Osteoblast (primary cell): ENCODE data around the gene FAM117B. TPM values are rescaled to one million over a fixed set of nuclear protein-coding genes. Genes with fewer than 3 reads are reported as not detected.

ENCODE experiments used
- DNase-seq: peaks from one replicate; pipeline ENCODE4 v3.0.0; 2011; ENCODE audit warnings: low spot score, mixed read lengths; ENCODE audit not compliant: insufficient read length; ENCODE audit errors: missing footprints
- H2AFZ ChIP-seq: 2 replicates; pipeline ENCODE4 v1.6.0; 2011; ENCODE audit warnings: mild to moderate bottlenecking, low read length
- H3K27ac ChIP-seq: 2 replicates; pipeline ENCODE4 v1.5.1; 2011; ENCODE audit warnings: mild to moderate bottlenecking, low read depth, low read length, moderate library complexity
- H3K27me3 ChIP-seq: 2 replicates; pipeline ENCODE4 v1.6.0; 2012; ENCODE audit warnings: mild to moderate bottlenecking, control low read depth, inconsistent platforms, low read length, moderate library complexity; ENCODE audit not compliant: insufficient read depth
- H3K36me3 ChIP-seq: 2 replicates; pipeline ENCODE4 v1.5.1; 2011; ENCODE audit warnings: mild to moderate bottlenecking, low read length, control low read depth, moderate library complexity; ENCODE audit not compliant: insufficient read depth
- H3K4me1 ChIP-seq: 2 replicates; pipeline ENCODE4 v1.5.1; 2011; ENCODE audit warnings: mild to moderate bottlenecking, low read length, control low read depth, moderate library complexity; ENCODE audit not compliant: insufficient read depth
- H3K4me2 ChIP-seq: 2 replicates; pipeline ENCODE4 v1.6.0; 2011; ENCODE audit warnings: mild to moderate bottlenecking, low read length; ENCODE audit not compliant: insufficient read depth
- H3K4me3 ChIP-seq: fragments of 200-600 bp; sonication (generic); 3 replicates; pipeline ENCODE4 v1.5.1; 2012; ENCODE audit warnings: mild to moderate bottlenecking, low read length, inconsistent platforms; ENCODE audit not compliant: insufficient read depth
- H3K79me2 ChIP-seq: 2 replicates; pipeline ENCODE4 v1.6.0; 2012; ENCODE audit warnings: mild to moderate bottlenecking, low read length, control low read depth, inconsistent platforms; ENCODE audit not compliant: insufficient read depth
- H3K9me3 ChIP-seq: 2 replicates; pipeline ENCODE4 v1.5.1; 2011; ENCODE audit warnings: low read depth, low read length, control low read depth
- H4K20me1 ChIP-seq: 2 replicates; pipeline ENCODE4 v1.6.0; 2012; ENCODE audit warnings: mild to moderate bottlenecking, low read length, control low read depth; ENCODE audit not compliant: insufficient read depth
- CTCF ChIP-seq: IDR thresholded peaks from 2 replicates; pipeline ENCODE4 v1.5.1; 2011; ENCODE audit warnings: mild to moderate bottlenecking, low read depth, low read length, moderate library complexity; ENCODE audit errors: extremely low read depth
- total RNA-seq: library from RNA; depleted of rRNA; stranded (reverse); fragments of >200 nt; gene quantifications from 2 replicates; pipeline ENCODE4 v1.2.3, GENCODE V29; 2012

The FAM117B gene
- total RNA-seq, 1 donor, result 2.9 TPM

- Histone ChIP-seq H3K27ac (no peak overlapping the region), H3K36me3 (no peaks in the 10 kb centered on the region), H3K4me3 (no peak overlapping the region), H3K79me2 (no peaks in the 10 kb centered on the region), H3K4me1 (no peaks in the 10 kb centered on the region), H3K4me2 (no peak overlapping the region), H3K9me3 (peaks cover 8% of the 10 kb centered on the region), H4K20me1 (no peaks in the 10 kb centered on the region), H2AFZ (no peak overlapping the region), H3K27me3 (no peaks in the 10 kb centered on the region)
- no peak for TF ChIP-seq CTCF
- DNase-seq, result no peak
These were observed 108.8 kb downstream of the FAM117B start for GRCh38 chr2:202743613-202744012.

GRCh38 chr2:202749477-202749876 lies 114.7 kb downstream of the FAM117B start:
- H3K27me3 ChIP-seq, result no peaks in the 10 kb centered on the region
- no peak for TF ChIP-seq CTCF

GRCh38 chr2:202750763-202751427 lies 116.1 kb downstream of the FAM117B start:
- DNase-seq, result no peak
- H3K36me3 ChIP-seq, result no peaks in the 10 kb centered on the region
- H3K9me3 ChIP-seq, result no peaks in the 10 kb centered on the region
- H4K20me1 ChIP-seq, result no peaks in the 10 kb centered on the region
- H3K4me2 ChIP-seq, result no peak overlapping the region
- no peaks in the 10 kb centered on the region for H3K27me3 ChIP-seq
- H2AFZ ChIP-seq, result no peak overlapping the region
- H3K4me1 ChIP-seq, result no peaks in the 10 kb centered on the region
- no peak overlapping the region for H3K4me3 ChIP-seq
- no peak overlapping the region for H3K27ac ChIP-seq
- no peak for TF ChIP-seq CTCF
- no peaks in the 10 kb centered on the region for H3K79me2 ChIP-seq

More at GRCh38 chr2:202749477-202749876, 114.7 kb downstream of the FAM117B start:
- Histone ChIP-seq H2AFZ (no peak overlapping the region), H3K9me3 (no peaks in the 10 kb centered on the region), H3K4me2 (no peak overlapping the region), H3K4me1 (no peaks in the 10 kb centered on the region), H3K27ac (no peak overlapping the region), H3K36me3 (no peaks in the 10 kb centered on the region), H4K20me1 (no peaks in the 10 kb centered on the region), H3K4me3 (no peak overlapping the region), H3K79me2 (no peaks in the 10 kb centered on the region)
- DNase-seq, result no peak

- H2AFZ ChIP-seq, result no peak overlapping the region
- H3K36me3 ChIP-seq, result no peaks in the 10 kb centered on the region
- no peak overlapping the region for H3K4me2 ChIP-seq
- no peak overlapping the region for H3K4me3 ChIP-seq
- no peaks in the 10 kb centered on the region for H3K79me2 ChIP-seq
- no peaks in the 10 kb centered on the region for H3K9me3 ChIP-seq
- H3K27ac ChIP-seq, result no peak overlapping the region
- DNase-seq, result no peak
- H4K20me1 ChIP-seq, result no peaks in the 10 kb centered on the region
- no peaks in the 10 kb centered on the region for H3K4me1 ChIP-seq
- no peaks in the 10 kb centered on the region for H3K27me3 ChIP-seq
- no peak for TF ChIP-seq CTCF
These were observed 117.3 kb downstream of the FAM117B start for GRCh38 chr2:202752071-202752470.
